Measurements from ENCODE around the gene CCDC184.

- TF ChIP-seq CTCF (conservative IDR thresholded peaks at IDR 0.05) (no peak), EZH2 (IDR thresholded peaks at IDR 0.05; ENCODE audit: low read depth) (no peak)
Observed at GRCh38 chr12:48164451-48164850, 19.0 kb upstream of the CCDC184 start.

All from PC-9 (cell line).